ENCODE results near the gene PDIA4.

The PDIA4 gene

GRCh38 chr7:149005427-149006344, 22.6 kb downstream of the PDIA4 start:
- H3K27ac ChIP-seq, result no peak overlapping the region
- no peak for DNase-seq (ENCODE audit: low read depth, low spot score)

- DNase-seq (ENCODE audit: low read depth, low spot score), result no peak
Measured at GRCh38 chr7:149004405-149005370, 23.6 kb downstream of the PDIA4 start.

GRCh38 chr7:149003560-149004305, 24.6 kb downstream of the PDIA4 start:
- no peak for DNase-seq (ENCODE audit: low read depth, low spot score)
- H3K27ac ChIP-seq, result no peak overlapping the region

More at GRCh38 chr7:149004405-149005370, 23.6 kb downstream of the PDIA4 start:
- H3K27ac ChIP-seq, result no peak overlapping the region

- no peak overlapping the region for H3K27ac ChIP-seq
- DNase-seq (ENCODE audit: low read depth, low spot score), result no peak
Measured at GRCh38 chr7:149003018-149003417, 25.3 kb downstream of the PDIA4 start.

- no peak overlapping the region for H3K27ac ChIP-seq
- no peak for DNase-seq (ENCODE audit: low read depth, low spot score)
Measured at GRCh38 chr7:149002604-149003003, 25.7 kb downstream of the PDIA4 start.

- no peak for DNase-seq (ENCODE audit: low read depth, low spot score)
Measured at GRCh38 chr7:149001427-149002068, 26.8 kb downstream of the PDIA4 start.

GRCh38 chr7:149000961-149001360, 27.3 kb downstream of the PDIA4 start:
- no peak overlapping the region for H3K27ac ChIP-seq
- DNase-seq (ENCODE audit: low read depth, low spot score), result no peak

More at GRCh38 chr7:149001427-149002068, 26.8 kb downstream of the PDIA4 start:
- no peak overlapping the region for H3K27ac ChIP-seq

GRCh38 chr7:148999192-148999591, 29.1 kb downstream of the PDIA4 start:
- DNase-seq (ENCODE audit: low read depth, low spot score), result no peak

GRCh38 chr7:148997497-148997896, 30.8 kb downstream of the PDIA4 start:
- no peak overlapping the region for H3K27ac ChIP-seq
- no peak for DNase-seq (ENCODE audit: low read depth, low spot score)

More at GRCh38 chr7:148999192-148999591, 29.1 kb downstream of the PDIA4 start:
- H3K27ac ChIP-seq, result no peak overlapping the region

GRCh38 chr7:148994576-148994975, 33.7 kb downstream of the PDIA4 start:
- DNase-seq (ENCODE audit: low read depth, low spot score), result no peak
- H3K27ac ChIP-seq, result no peak overlapping the region

GRCh38 chr7:148993193-148993592, 35.1 kb downstream of the PDIA4 start:
- no peak overlapping the region for H3K27ac ChIP-seq
- no peak for DNase-seq (ENCODE audit: low read depth, low spot score)

GRCh38 chr7:148991536-148991935, 36.8 kb downstream of the PDIA4 start:
- DNase-seq (ENCODE audit: low read depth, low spot score), result no peak
- H3K27ac ChIP-seq, result peak overlapping the region; percentile 41

GRCh38 chr7:148987751-148988512, 40.4 kb downstream of the PDIA4 start:
- H3K27ac ChIP-seq, result peak overlapping the region; percentile 93
- no peak for DNase-seq (ENCODE audit: low read depth, low spot score)

GRCh38 chr7:148987010-148987750, 41.1 kb downstream of the PDIA4 start:
- peak; percentile 53 for DNase-seq (ENCODE audit: low read depth, low spot score)
- peak overlapping the region; percentile 93 for H3K27ac ChIP-seq

- H3K27ac ChIP-seq, result no peak overlapping the region
- DNase-seq (ENCODE audit: low read depth, low spot score), result no peak
Measured at GRCh38 chr7:148986742-148987009, 41.6 kb downstream of the PDIA4 start.

- DNase-seq (ENCODE audit: low read depth, low spot score), result no peak
- H3K27ac ChIP-seq, result no peak overlapping the region
Measured at GRCh38 chr7:148983200-148984146, 44.8 kb downstream of the PDIA4 start.

- no peak overlapping the region for H3K27ac ChIP-seq
- no peak for DNase-seq (ENCODE audit: low read depth, low spot score)
Measured at GRCh38 chr7:148982654-148983199, 45.6 kb downstream of the PDIA4 start.
